H1 (cell line): Measurements from ENCODE around the gene CDK9. TPM values are rescaled to one million over a fixed set of nuclear protein-coding genes. Genes with fewer than 3 reads are reported as not detected.
A peak's percentile ranks its signal among the peaks of the same experiment; 100 is the strongest.

Experiments
- CTCF ChIA-PET: fragments of 300-600 bp; sonication (Branson Sonifier 250); formaldehyde crosslinking; loops from one replicate; lab custom pipeline; 2021; ENCODE audit not compliant: partially characterized antibody; lab: Charles Lee
- POLR2A ChIA-PET: fragments of 300-600 bp; sonication (Branson Sonifier 250); formaldehyde crosslinking; loops from one replicate; lab custom pipeline; 2021; ENCODE audit warnings: inconsistent platforms; ENCODE audit not compliant: partially characterized antibody; lab: Charles Lee
- DNase-seq, 2 experiments: peaks; one replicate each; pipeline versions ENCODE4 v3.0.0 to v3.0.0-alpha.2; 2010 to 2022; ENCODE audit warnings: low spot score in 2 of 2, low read depth in 1 of 2, mixed read lengths in 1 of 2
- FAIRE-seq: peaks from 2 replicates; lab custom pipeline; 2011; peaks lifted over from hg19 to GRCh38; lab: Jason Lieb, UNC
- H2AFZ ChIP-seq: 2 replicates; pipeline ENCODE4 v1.8.1; 2012; ENCODE audit warnings: low read length, inconsistent platforms
- H2AK5ac ChIP-seq: 2 replicates; pipeline ENCODE4 v1.6.1; 2013; ENCODE audit warnings: low read depth, low read length
- H2BK120ac ChIP-seq: replicated peaks from 2 replicates; pipeline ENCODE3; 2013; ENCODE audit warnings: low read depth, low read length, inconsistent platforms
- H2BK12ac ChIP-seq: 2 replicates; pipeline ENCODE4 v1.6.1; 2013; ENCODE audit warnings: low read depth, low read length
- H2BK15ac ChIP-seq: 2 replicates; pipeline ENCODE4 v1.6.1; 2013; ENCODE audit warnings: low read length
- H2BK20ac ChIP-seq: 2 replicates; pipeline ENCODE4 v1.6.1; 2013; ENCODE audit warnings: low read length
- H2BK5ac ChIP-seq: 2 replicates; pipeline ENCODE4 v1.6.1; 2013; ENCODE audit warnings: low read depth, low read length
- H3K14ac ChIP-seq: 2 replicates; pipeline ENCODE4 v1.6.1; 2013; ENCODE audit warnings: inconsistent platforms; ENCODE audit not compliant: insufficient read length
- H3K18ac ChIP-seq: 2 replicates; pipeline ENCODE4 v1.6.1; 2013; ENCODE audit warnings: low read length; ENCODE audit errors: extremely low read depth
- H3K23ac ChIP-seq: 2 replicates; pipeline ENCODE4 v1.6.1; 2013; ENCODE audit warnings: inconsistent platforms; ENCODE audit not compliant: insufficient read length
- H3K23me2 ChIP-seq: 2 replicates; pipeline ENCODE4 v1.6.1; 2013; ENCODE audit warnings: low read depth, low read length
- H3K27ac ChIP-seq: 2 replicates; pipeline ENCODE4 v1.6.1; 2011; ENCODE audit warnings: low read depth, low read length, inconsistent platforms
- H3K27me3 ChIP-seq, 4 experiments: replicated peaks in 1 of 4; 1 replicate in 1 of 4; 2 replicates in 3 of 4; pipeline versions ENCODE4 v1.6.1 to v1.8.1; 2011 to 2013; ENCODE audit warnings: low read length in 3 of 4, mild to moderate bottlenecking in 3 of 4, inconsistent platforms in 2 of 4, mixed read lengths in 2 of 4, moderate library complexity in 1 of 4; ENCODE audit not compliant: control insufficient read depth in 3 of 4, insufficient read depth in 3 of 4; ENCODE audit errors: extremely low read depth in 1 of 4
- H3K36me3 ChIP-seq, 4 experiments: 2 replicates each; pipeline versions ENCODE4 v1.6.1 to v1.8.1; 2011 to 2013; ENCODE audit warnings: mild to moderate bottlenecking in 4 of 4, low read length in 3 of 4, moderate library complexity in 2 of 4, control low read depth in 1 of 4, inconsistent platforms in 1 of 4; ENCODE audit not compliant: insufficient read depth in 4 of 4, control insufficient read depth in 2 of 4
- H3K4ac ChIP-seq: replicated peaks from 2 replicates; pipeline ENCODE3; 2013; ENCODE audit warnings: low read length, low read depth, mixed read lengths, inconsistent platforms; ENCODE audit not compliant: insufficient read length
- H3K4me1 ChIP-seq, 4 experiments: replicated peaks in 1 of 4; 1 replicate in 1 of 4; 2 replicates in 3 of 4; pipeline versions ENCODE4 v1.6.1 to v1.8.1; 2011 to 2013; ENCODE audit warnings: low read length in 3 of 4, inconsistent platforms in 2 of 4, mixed read lengths in 1 of 4; ENCODE audit not compliant: insufficient read depth in 4 of 4, control insufficient read depth in 3 of 4
- H3K4me2 ChIP-seq, 2 experiments: 2 replicates each; pipeline versions ENCODE4 v1.6.1 to v1.8.1; 2011 to 2013; ENCODE audit warnings: low read depth in 2 of 2, low read length in 2 of 2, control low read depth in 1 of 2, inconsistent platforms in 1 of 2, mild to moderate bottlenecking in 1 of 2; ENCODE audit not compliant: insufficient read depth in 1 of 2
- H3K4me3 ChIP-seq, 4 experiments: fragments of 200-600, 300-600 bp in 1 of 4; sonication (generic), shearing (Covaris generic), sonication (Bioruptor Twin) in 1 of 4; 2 replicates each; pipeline versions ENCODE4 v1.5.1 to v1.8.1; 2011 to 2016; ENCODE audit warnings: low read length in 4 of 4, low read depth in 3 of 4, control low read depth in 2 of 4, inconsistent platforms in 2 of 4, mild to moderate bottlenecking in 2 of 4, mixed read lengths in 1 of 4, moderate library complexity in 1 of 4; ENCODE audit not compliant: insufficient read depth in 2 of 4; ENCODE audit errors: extremely low read depth in 1 of 4
- H3K56ac ChIP-seq: replicated peaks from 2 replicates; pipeline ENCODE3; 2013; ENCODE audit warnings: low read depth, mild to moderate bottlenecking, mixed read lengths, low read length, inconsistent platforms; ENCODE audit not compliant: insufficient read length
- H3K79me1 ChIP-seq: 2 replicates; pipeline ENCODE4 v1.6.1; 2013; ENCODE audit warnings: low read depth, low read length, control low read depth
- H3K79me2 ChIP-seq, 2 experiments: 2 replicates each; pipeline versions ENCODE4 v1.6.1 to v1.8.1; 2012 to 2013; ENCODE audit warnings: low read length in 2 of 2, mild to moderate bottlenecking in 2 of 2, inconsistent platforms in 1 of 2; ENCODE audit not compliant: insufficient read depth in 2 of 2, control insufficient read depth in 1 of 2
- H3K9ac ChIP-seq, 4 experiments: replicated peaks in 1 of 4; 1 replicate in 1 of 4; 2 replicates in 3 of 4; pipeline versions ENCODE4 v1.6.1 to v1.8.1; 2011 to 2013; ENCODE audit warnings: low read depth in 3 of 4, low read length in 3 of 4, control low read depth in 2 of 4, mild to moderate bottlenecking in 2 of 4, moderate library complexity in 2 of 4, inconsistent platforms in 1 of 4; ENCODE audit errors: extremely low read depth in 1 of 4
- H3K9me3 ChIP-seq, 2 experiments: 2 replicates each; pipeline versions ENCODE4 v1.6.1 to v1.8.1; 2012 to 2013; ENCODE audit warnings: mild to moderate bottlenecking in 2 of 2, moderate library complexity in 2 of 2, control low read depth in 1 of 2, inconsistent platforms in 1 of 2, low read depth in 1 of 2, low read length in 1 of 2, mixed read lengths in 1 of 2; ENCODE audit not compliant: insufficient read depth in 2 of 2
- H4K20me1 ChIP-seq, 2 experiments: replicated peaks in 1 of 2; 2 replicates each; pipeline versions ENCODE3 to v1.8.1; 2011 to 2013; ENCODE audit warnings: inconsistent platforms in 2 of 2, low read length in 2 of 2, mild to moderate bottlenecking in 1 of 2; ENCODE audit not compliant: insufficient read depth in 2 of 2, control insufficient read depth in 1 of 2
- H4K5ac ChIP-seq: 2 replicates; pipeline ENCODE4 v1.6.1; 2013; ENCODE audit warnings: low read length, low read depth, mixed read lengths, inconsistent platforms; ENCODE audit not compliant: insufficient read length
- H4K8ac ChIP-seq: 2 replicates; pipeline ENCODE4 v1.8.0; 2013; ENCODE audit warnings: mild to moderate bottlenecking, moderate library complexity, low read length, inconsistent platforms; ENCODE audit not compliant: insufficient read depth; ENCODE audit errors: extremely low read depth
- H4K91ac ChIP-seq: replicated peaks from 2 replicates; pipeline ENCODE3; 2013; ENCODE audit warnings: low read length, mixed read lengths, inconsistent platforms; ENCODE audit not compliant: insufficient read length
- BACH1 ChIP-seq: IDR thresholded peaks from 2 replicates; pipeline ENCODE4 v1.6.1; 2012; ENCODE audit warnings: low read length, improper control_type of control experiment
- CBX5 ChIP-seq: fragments of 300-800, 300-1000 bp; sonication (generic); IDR thresholded peaks from 2 replicates; pipeline ENCODE4 v1.7.1; 2016; ENCODE audit warnings: antibody characterized with exemption, low read length, low read depth
- CEBPB ChIP-seq: IDR thresholded peaks from 2 replicates; pipeline ENCODE4 v1.6.1; 2012; ENCODE audit warnings: low read depth, low read length
- EGR1 ChIP-seq: IDR thresholded peaks from 2 replicates; pipeline ENCODE4 v1.6.1; 2011; ENCODE audit warnings: low read depth, low read length, borderline replicate concordance
- KDM1A ChIP-seq: fragments of 200-600, 300-600 bp; sonication (generic); IDR thresholded peaks from 2 replicates; pipeline ENCODE4 v1.7.1; 2016; ENCODE audit warnings: mild to moderate bottlenecking, low read length, borderline replicate concordance
- MAX ChIP-seq: IDR thresholded peaks from 2 replicates; pipeline ENCODE4 v1.6.1; 2012; ENCODE audit warnings: inconsistent platforms
- NANOG ChIP-seq: IDR thresholded peaks from 2 replicates; pipeline ENCODE4 v1.6.1; 2011; ENCODE audit warnings: low read length, low read depth, mild to moderate bottlenecking, inconsistent platforms; ENCODE audit not compliant: insufficient read depth, poor library complexity, severe bottlenecking
- PHF8 ChIP-seq: fragments of 200-600 bp; sonication (generic); conservative IDR thresholded peaks from 2 replicates; pipeline ENCODE4 v1.7.1; 2012; ENCODE audit warnings: low read depth, mild to moderate bottlenecking, inconsistent platforms, low read length, moderate library complexity
- POU5F1 ChIP-seq: IDR thresholded peaks from 2 replicates; pipeline ENCODE4 v1.6.1; 2011; ENCODE audit warnings: low read depth, mild to moderate bottlenecking, low read length, moderate library complexity
- SIX5 ChIP-seq: IDR thresholded peaks from 2 replicates; pipeline ENCODE4 v1.6.1; 2011; ENCODE audit warnings: mild to moderate bottlenecking, low read depth, low read length
- SP1 ChIP-seq: IDR thresholded peaks from 2 replicates; pipeline ENCODE4 v1.6.1; 2011; ENCODE audit warnings: low read depth, low read length
- SP2 ChIP-seq: IDR thresholded peaks from 2 replicates; pipeline ENCODE4 v1.6.1; 2012; ENCODE audit warnings: mild to moderate bottlenecking, low read length, inconsistent platforms
- WGBS, 2 experiments: shearing (Covaris generic) in 1 of 2; methylation state at CpG; one replicate each; pipeline versions ENCODE4 v1.1.6 to v1.1.7; 2013 to 2015; ENCODE audit warnings: low lambda C conversion rate in 2 of 2, mixed read lengths in 2 of 2, inconsistent platforms in 1 of 2, low coverage in 1 of 2, missing lambda C conversion rate in 1 of 2; ENCODE audit not compliant: insufficient replicate concordance in 2 of 2, insufficient coverage in 1 of 2, insufficient read length in 1 of 2; ENCODE audit errors: extremely low coverage in 1 of 2, missing lambda C conversion rate in 1 of 2; 5-methylcytosine and 5-hydroxymethylcytosine counted together
- polyA plus RNA-seq, 7 experiments: library from polyadenylated mRNA; depleted of rRNA in 3 of 7; stranded (reverse) in 5 of 7; unstranded in 2 of 7; fragments of >200 nt in 5 of 7; fragments of 200-250 nt in 2 of 7; gene quantifications; 1 replicate in 5 of 7; 2 replicates in 1 of 7; 4 replicates in 1 of 7; pipeline versions ENCODE4 v1.2.1 to v1.2.3, GENCODE V29; 2011 to 2013; ENCODE audit warnings: missing spikeins in 2 of 7, mixed read lengths in 2 of 7
- total RNA-seq: library from RNA; stranded (reverse); fragmentation: NEBNext Ultra II Directional; extraction: Animal tissue kit (Norgen Biotek cat#: 25700); gene quantifications from 2 replicates; pipeline ENCODE4 v1.2.1, GENCODE V29; 2021

CDK9 gene
- total and polyA plus RNA-seq, 2 of the 8 experiments (the other 6 are each of a cell fraction or from before 2014, with no cell fraction given) = 69.1 to 87.5 TPM

GRCh38 chr9:127801955-127802575 lies 16.2 kb downstream of the CDK9 start:
- Histone ChIP-seq H3K14ac (no peak overlapping the region), H2BK5ac (peak overlapping the region; percentile 40), H2BK120ac (no peak overlapping the region), H3K79me1 (peaks cover 7% of the 10 kb centered on the region), H3K9me3 (no peaks in the 10 kb centered on the region), H3K4me3 (peak overlapping the region; percentile 53 to 86 (median 70)), H4K20me1 (peaks cover 0 to 3% of the 10 kb centered on the region in 2 experiments), H3K9ac (peak overlapping the region in 3 of 4 experiments; percentile 36 to 69 (median 42); a peak in 3 of 7 replicates), H3K18ac (peak overlapping the region; percentile 90), H3K79me2 (peaks cover 0 to 15% of the 10 kb centered on the region in 2 experiments; a peak in 2 of 4 replicates), H3K27ac (no peak overlapping the region), H4K91ac (peak overlapping the region; percentile 56), H2BK12ac (no peak overlapping the region), H2BK15ac (no peak overlapping the region; the same call in 1 of the 2 replicates), H3K4ac (no peak overlapping the region), H4K5ac (peak overlapping the region; percentile 71), H2AK5ac (no peak overlapping the region), H3K23ac (no peak overlapping the region), H3K56ac (peak overlapping the region; percentile 49), H2BK20ac (no peak overlapping the region), H3K27me3 (no peaks in the 10 kb centered on the region), H3K36me3 (peaks cover 0 to 3% (median under 1%) of the 10 kb centered on the region in 4 experiments; a peak in 2 of 8 replicates), H3K23me2 (peaks cover 8% of the 10 kb centered on the region; the same call in 1 of the 2 replicates), H3K4me1 (peaks cover 5 to 9% (median 6%) of the 10 kb centered on the region in 4 experiments; a peak in 6 of 7 replicates), H4K8ac (no peak overlapping the region), H2AFZ (no peak overlapping the region), H3K4me2 (peak overlapping the region; percentile 85 to 96)
- 38% methylated on average over 10 of the region's 10 CpGs; no CpG with 5 or more reads in 1 of the 2 experiments for WGBS, 2 experiments
- POLR2A ChIA-PET = interaction anchor here (0.5 to 10.3 kb wide), 13 partner anchors 13 to 128 kb away, joined by 3 to 140 read pairs (median 5); partner anchors contain the start of genes CDK9, PIP5KL1, SH2D3C and TOR2A
- FAIRE-seq (peak; percentile 36), DNase-seq (no peak)
- CTCF ChIA-PET = interaction anchor here (0.6 to 2.4 kb wide), 13 partner anchors 9 to 244 kb away, joined by 3 to 19 read pairs (median 4); partner anchors contain the start of genes AK1 and SH2D3C
- TF ChIP-seq SIX5 (no peak), POU5F1 (no peak), SP1 (no peak), CEBPB (no peak), SP2 (no peak), NANOG (no peak), CBX5 (no peak), MAX (0 out of 2 replicates have a peak, but pooled peaks have one; percentile 51), EGR1 (no peak), KDM1A (no peak), PHF8 (no peak), BACH1 (no peak)
